ENCODE measurements around the gene KPNA1.

Gene KPNA1

DNA sequence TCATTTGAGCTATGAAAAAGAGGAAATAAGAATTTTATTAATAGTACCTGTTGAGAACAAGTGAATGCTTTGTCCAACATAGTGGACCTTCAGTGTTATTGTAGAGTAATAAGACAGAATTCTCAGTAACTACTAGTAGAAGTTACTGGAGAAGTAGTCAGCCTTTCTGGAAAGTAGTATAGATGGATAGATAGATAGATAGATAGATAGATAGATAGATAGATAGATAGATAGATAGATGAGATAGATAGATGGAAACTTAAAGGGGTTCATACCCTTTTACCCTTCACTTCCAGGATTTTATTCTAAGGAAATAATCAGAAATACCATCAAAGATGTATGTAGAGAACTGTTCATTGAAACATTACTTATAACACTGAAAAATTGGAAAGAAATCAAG, 125.5 kb downstream of the KPNA1 start:
- H3K36me3 Mint-ChIP-seq, result peaks cover 3% of the 10 kb centered on the region
- peaks cover 25% of the 10 kb centered on the region for H3K4me1 Mint-ChIP-seq
- peak overlapping the region; percentile 48 for H3K27ac Mint-ChIP-seq
- no peaks in the 10 kb centered on the region for H3K27me3 Mint-ChIP-seq
- no peaks in the 10 kb centered on the region for H3K9me3 Mint-ChIP-seq
- no peak overlapping the region for H3K4me3 Mint-ChIP-seq
- DNase-seq (ENCODE audit: low spot score in 2 of 2), result no peak
- no peak for ATAC-seq (ENCODE audit: low read depth)

DNA sequence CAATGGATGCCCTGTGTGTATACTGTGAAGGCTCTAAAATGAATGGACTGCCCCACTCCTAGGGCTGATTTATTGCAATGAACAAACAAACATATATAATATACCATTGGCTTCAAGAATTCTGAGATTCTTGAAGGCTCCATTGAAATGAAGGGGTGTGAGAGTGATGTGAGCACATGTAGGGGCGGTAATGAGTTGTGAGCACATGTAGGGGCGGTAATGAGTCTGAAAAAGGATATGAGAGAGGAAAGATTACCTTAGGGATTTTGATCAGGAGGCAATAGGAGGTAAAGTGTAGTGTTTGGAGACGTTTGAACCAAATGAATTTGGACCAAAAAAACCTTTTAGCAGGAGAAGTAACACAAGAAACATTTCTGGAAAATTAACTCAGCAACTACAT, 127.0 kb downstream of the KPNA1 start:
- DNase-seq (ENCODE audit: low spot score in 2 of 2) (no peak), ATAC-seq (ENCODE audit: low read depth) (no peak)
- Mint-ChIP-seq H3K4me3 (no peak overlapping the region), H3K36me3 (peaks cover 3% of the 10 kb centered on the region), H3K27me3 (no peaks in the 10 kb centered on the region), H3K9me3 (no peaks in the 10 kb centered on the region), H3K4me1 (peaks cover 27% of the 10 kb centered on the region), H3K27ac (no peak overlapping the region)

DNA sequence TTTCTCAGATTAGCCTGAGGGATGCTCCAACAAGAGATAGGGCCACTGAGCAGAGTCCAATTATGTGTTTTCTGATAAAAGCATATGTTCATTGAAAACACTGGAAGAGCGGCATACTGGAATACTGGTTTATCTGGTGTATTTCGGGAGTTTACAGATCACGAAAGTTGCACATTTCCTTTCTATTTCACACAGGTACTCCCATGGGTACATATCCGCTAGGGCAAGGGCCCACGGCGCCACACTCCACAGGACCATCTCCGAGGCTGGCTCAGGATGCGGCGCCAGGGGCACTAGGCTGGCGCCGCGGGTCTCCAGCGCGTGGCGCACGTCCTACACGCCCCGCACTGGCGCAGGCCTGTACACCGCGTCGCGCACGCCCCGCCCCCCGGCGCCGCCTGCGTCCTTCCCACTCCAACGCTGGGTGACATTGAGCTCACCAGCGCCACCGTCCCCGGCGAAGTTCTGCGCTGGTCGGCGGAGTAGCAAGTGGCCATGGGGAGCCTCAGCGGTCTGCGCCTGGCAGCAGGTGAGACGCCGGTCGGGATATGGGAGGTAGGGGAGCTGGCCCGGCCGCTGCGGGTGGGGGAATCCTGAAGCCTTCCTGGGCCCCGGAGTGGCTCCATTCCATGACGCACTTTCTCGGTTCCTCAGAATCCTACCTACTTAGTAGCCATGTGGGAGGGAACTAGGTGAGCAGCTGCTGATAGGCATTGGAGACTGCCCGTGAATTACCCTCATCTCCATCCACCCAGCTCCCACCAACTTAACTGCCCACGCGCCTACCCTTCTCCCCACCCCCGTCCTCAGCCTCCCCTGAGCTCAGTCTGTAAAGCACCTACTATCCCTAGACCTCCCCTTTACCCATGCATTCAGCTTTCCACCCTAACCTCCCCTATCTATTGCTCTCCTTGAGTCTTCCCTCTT, 130.7 kb downstream of the KPNA1 start, which contains the start of gene FAM162A:
TSS of gene FAM162A (plus strand) at position 412 of the 927 bp plus-strand sequence. CDS start at position 496, 84 bp downstream.
- Mint-ChIP-seq H3K9me3 (no peaks in the 10 kb centered on the region), H3K4me3 (peak within 1 kb of the TSS; percentile 94), H3K27ac (peak within 1 kb of the TSS; percentile 95), H3K27me3 (no peaks in the 10 kb centered on the region), H3K36me3 (peaks cover 3% of the 10 kb centered on the region), H3K4me1 (peaks cover 33% of the 10 kb centered on the region)
- peak; percentile 91 for ATAC-seq (ENCODE audit: low read depth)
- DNase-seq (ENCODE audit: low spot score in 2 of 2), result peak; percentile 90

DNA sequence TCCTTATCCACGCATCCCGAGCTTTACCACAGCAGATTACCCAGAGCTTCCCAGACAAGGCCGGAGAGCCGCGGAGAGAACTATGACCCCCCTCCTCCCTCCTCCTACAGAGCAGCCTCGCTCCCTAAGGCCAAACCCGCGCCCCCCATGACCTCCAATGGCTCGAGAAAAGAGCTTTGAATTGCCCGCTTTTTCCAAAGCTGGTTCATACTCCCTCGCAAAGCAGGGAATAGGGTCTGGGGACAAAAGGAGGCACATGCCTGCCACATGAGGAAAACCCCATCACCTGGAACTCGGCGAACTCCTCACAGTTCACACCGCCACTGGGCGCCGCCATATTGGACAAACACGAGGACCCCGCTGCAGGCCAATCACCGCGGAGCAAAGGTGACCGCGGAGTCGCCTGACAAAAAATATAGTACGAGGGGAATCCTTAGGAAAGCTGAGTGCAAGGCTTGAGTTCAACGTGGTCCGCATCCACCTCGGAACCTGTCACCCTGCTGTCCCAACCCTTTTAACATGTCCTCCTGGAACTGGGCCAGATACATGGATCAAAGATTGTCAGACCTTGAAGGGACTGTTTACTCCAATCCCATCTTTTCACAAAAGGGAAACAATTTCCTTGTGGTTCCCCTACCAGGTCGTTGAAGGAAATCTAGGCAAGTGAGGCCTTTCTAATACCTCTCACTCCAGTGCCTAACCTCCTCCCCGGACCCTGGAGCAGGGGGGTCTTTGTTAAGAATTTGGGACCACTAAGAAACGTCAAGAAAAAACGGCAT, 131.7 kb downstream of the KPNA1 start, which contains the start of gene MIX23:
TSS of gene MIX23 (minus strand) at position 344 of the 779 bp plus-strand sequence. CDS start at position 337, 7 bp downstream.
- Mint-ChIP-seq H3K9me3 (no peaks in the 10 kb centered on the region), H3K4me3 (peak within 1 kb of the TSS; percentile 94), H3K27ac (peak within 1 kb of the TSS; percentile 95), H3K27me3 (no peaks in the 10 kb centered on the region), H3K4me1 (peaks cover 27% of the 10 kb centered on the region), H3K36me3 (peaks cover 3% of the 10 kb centered on the region)
- ATAC-seq (ENCODE audit: low read depth) (peak; percentile 57), DNase-seq (ENCODE audit: low spot score in 2 of 2) (peak; percentile 76 to 81)

DNA sequence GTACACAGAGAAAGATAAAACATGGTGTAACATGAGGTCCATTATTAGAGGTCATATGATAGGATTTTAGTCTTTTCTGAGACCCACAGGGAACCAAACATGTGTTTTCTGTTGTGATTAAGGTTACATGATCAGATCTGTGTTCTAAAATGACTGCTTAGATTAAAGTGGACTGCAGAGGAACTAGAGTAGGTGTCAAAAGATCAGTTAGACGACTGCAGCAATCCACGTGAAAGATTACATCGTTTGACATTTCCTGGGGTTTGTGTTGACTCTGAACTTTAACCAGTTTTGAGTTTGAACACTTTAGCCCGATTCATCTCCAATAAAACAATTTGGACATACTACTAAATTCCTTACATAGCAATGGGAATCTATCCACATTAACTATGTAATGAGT, 136.8 kb downstream of the KPNA1 start:
- no peak overlapping the region for H3K4me3 Mint-ChIP-seq
- no peaks in the 10 kb centered on the region for H3K9me3 Mint-ChIP-seq
- no peaks in the 10 kb centered on the region for H3K27me3 Mint-ChIP-seq
- no peak overlapping the region for H3K27ac Mint-ChIP-seq
- DNase-seq (ENCODE audit: low spot score in 2 of 2) (no peak), ATAC-seq (ENCODE audit: low read depth) (no peak)
- H3K36me3 Mint-ChIP-seq, result peaks cover 13% of the 10 kb centered on the region
- H3K4me1 Mint-ChIP-seq, result peaks cover 18% of the 10 kb centered on the region

DNA sequence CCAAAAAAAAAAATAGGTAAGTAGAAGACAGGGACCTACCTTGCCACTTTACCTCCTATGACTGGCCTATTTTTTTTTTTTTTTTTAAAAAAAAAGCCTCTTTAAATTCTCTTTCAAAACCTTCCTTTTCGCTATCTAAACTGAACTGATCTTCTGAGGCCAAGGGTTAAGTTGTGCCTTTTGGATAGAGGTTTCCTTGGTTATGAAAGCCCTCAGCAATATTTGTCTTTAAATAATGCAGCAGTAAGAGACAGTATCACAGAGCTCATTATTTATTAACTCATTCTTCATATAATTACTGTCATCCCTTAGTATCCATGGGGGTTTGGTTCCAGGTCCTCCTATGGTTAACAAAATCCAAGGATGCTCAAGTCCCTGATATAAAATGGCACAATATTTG, 140.7 kb downstream of the KPNA1 start:
- no peaks in the 10 kb centered on the region for H3K9me3 Mint-ChIP-seq
- DNase-seq (ENCODE audit: low spot score in 2 of 2), result no peak
- no peak overlapping the region for H3K4me3 Mint-ChIP-seq
- no peaks in the 10 kb centered on the region for H3K27me3 Mint-ChIP-seq
- H3K36me3 Mint-ChIP-seq, result peaks cover 19% of the 10 kb centered on the region
- peaks cover 11% of the 10 kb centered on the region for H3K4me1 Mint-ChIP-seq
- no peak overlapping the region for H3K27ac Mint-ChIP-seq
- no peak for ATAC-seq (ENCODE audit: low read depth)
